A549 (cell line): Measurements from ENCODE around the gene TRIP10.

Source experiments
- MAZ ChIP-seq: fragments of 150-350 bp; IDR thresholded peaks from 2 replicates; pipeline ENCODE4 v1.6.1; 2014; ENCODE audit warnings: antibody characterized with exemption, low read depth, low read length, borderline replicate concordance
- TF ChIP-seq, protein P1 (sequence below): fragments of >200 bp; sonication (Bioruptor Twin); formaldehyde crosslinking; IDR thresholded peaks from 3 replicates; pipeline ENCODE4 v1.5.1; 2016

DNA sequence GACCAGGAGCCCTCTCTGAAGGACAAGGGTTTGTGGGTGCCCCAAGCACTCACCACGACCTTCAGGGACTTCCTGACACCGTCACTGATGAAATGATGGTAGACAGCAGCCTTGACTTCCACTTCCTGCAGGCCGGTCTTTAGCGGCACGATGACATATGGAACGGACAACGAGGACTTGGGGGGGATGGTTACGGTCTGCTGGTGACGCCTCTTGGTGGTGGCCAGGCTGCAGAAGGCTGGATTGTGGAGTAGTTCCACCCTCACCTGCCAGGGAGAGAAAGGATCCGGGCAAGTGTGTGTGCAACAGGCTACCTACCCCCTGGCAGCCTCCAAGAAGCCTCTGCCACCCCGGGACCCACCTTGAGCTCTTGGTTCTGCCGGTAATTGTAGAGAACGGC lies 42.2 kb upstream of the TRIP10 start:
- TF ChIP-seq MAZ: no peak
- TF ChIP-seq, protein P1, sequence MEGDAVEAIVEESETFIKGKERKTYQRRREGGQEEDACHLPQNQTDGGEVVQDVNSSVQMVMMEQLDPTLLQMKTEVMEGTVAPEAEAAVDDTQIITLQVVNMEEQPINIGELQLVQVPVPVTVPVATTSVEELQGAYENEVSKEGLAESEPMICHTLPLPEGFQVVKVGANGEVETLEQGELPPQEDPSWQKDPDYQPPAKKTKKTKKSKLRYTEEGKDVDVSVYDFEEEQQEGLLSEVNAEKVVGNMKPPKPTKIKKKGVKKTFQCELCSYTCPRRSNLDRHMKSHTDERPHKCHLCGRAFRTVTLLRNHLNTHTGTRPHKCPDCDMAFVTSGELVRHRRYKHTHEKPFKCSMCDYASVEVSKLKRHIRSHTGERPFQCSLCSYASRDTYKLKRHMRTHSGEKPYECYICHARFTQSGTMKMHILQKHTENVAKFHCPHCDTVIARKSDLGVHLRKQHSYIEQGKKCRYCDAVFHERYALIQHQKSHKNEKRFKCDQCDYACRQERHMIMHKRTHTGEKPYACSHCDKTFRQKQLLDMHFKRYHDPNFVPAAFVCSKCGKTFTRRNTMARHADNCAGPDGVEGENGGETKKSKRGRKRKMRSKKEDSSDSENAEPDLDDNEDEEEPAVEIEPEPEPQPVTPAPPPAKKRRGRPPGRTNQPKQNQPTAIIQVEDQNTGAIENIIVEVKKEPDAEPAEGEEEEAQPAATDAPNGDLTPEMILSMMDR: no peak
